GM18870 (cell line): Measurements from ENCODE around the gene DNAI1.
"Not testable (repeated sequence)": the region's sequence is repeated elsewhere in the genome, so short reads cannot be mapped to it uniquely, and the experiment has no call there.

Experiments
- ATAC-seq: cut with Tn5 transposase; IDR thresholded peaks from one replicate; pipeline ENCODE4 v1.9.1; 2021; ENCODE audit warnings: moderate library complexity; ENCODE audit not compliant: unreplicated experiment

Gene DNAI1

DNA sequence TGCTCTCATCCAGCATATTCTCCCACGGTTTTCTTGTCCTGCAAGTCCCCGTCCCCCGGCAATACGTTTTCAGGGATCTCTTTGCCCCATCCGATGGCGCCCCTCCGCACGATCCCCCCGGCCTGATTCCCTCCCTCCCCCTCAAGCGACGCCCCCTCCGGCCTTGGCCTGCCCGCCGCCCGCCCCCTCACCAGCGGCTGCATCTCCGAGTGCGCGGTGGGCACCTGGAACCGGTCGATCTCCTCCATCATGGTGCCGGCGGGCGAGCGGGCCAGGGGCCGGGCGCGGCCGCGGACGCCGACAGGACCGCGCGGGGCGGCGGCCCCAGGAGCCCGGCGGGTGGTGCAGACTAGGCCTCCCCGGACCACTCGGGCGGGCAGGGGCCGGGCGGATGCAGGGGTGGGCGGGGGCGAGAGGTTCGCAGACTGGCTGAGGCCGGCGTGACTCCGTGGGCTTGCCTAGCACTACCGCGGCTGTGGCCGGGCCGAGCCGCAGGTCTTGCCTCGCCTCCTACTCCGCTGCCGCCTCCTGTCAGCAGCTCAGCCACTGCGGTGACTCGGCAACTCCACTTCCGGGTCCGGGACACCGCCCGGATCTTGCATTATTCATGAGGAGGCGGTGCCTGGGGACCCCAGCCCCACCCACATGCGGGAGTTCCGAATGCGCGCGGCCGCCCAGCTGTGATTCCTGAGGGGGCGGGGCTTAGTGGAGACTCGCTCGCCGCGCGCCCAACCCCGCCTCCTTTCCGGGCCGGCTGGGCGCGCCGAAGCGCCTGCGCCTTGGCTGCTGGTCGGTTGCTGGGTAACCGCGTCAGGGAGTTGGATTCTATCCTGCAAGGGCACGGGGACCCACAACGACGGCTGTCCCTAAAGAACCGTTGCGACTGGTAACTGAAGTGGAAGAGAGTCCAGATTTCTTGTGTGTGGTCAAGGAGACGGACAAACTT lies at the start of gene DNAI1, which contains the start of gene FAM219A:
Gene DNAI1, plus strand, starts transcription at position 793 of the 946 bp plus-strand sequence. CDS start 201 bp downstream, outside the sequence.
Gene FAM219A, minus strand, starts transcription at position 558 of the 946 bp plus-strand sequence. Its CDS starts 307 bp downstream, at position 251.
- peak; percentile 95 for ATAC-seq

DNA sequence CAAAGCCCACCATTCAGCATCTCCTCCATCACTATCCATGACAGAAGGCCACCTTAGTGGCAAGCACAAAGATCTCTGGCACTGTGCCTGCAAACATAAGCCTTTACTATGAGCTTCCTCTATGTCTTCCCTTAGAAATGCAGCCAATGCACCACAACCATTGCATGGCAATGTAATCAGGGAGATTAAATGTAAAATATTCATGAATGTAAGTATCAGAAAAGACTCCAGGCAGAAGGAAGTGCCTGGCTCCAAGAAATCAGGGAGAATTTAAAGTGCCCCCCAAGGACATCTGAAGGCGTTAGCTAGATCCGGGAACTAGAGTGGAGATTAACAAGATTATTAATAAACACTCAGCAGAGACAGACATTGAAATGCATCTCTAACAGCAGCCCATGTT lies 49.5 kb upstream of the DNAI1 start:
- ATAC-seq = no peak

DNA sequence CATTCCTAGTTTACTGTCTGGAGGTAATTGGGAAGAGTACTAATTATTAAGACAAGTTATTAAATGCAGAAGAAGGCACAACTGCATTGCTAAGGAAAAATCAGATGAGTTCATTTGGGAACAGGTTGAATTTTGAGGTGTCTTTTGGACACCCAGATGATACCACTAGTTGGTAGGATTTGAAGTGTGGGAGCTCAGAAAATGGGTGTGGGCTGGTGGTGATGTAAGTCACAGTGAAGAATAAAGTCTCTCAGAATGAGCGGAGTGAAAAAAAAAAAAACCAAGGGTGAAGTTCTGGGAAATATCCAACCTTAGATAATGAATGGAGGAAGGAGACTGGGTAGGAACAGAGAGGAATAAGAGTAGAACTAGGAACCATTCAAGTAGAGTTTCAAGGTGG lies 46.3 kb upstream of the DNAI1 start:
- no peak for ATAC-seq

DNA sequence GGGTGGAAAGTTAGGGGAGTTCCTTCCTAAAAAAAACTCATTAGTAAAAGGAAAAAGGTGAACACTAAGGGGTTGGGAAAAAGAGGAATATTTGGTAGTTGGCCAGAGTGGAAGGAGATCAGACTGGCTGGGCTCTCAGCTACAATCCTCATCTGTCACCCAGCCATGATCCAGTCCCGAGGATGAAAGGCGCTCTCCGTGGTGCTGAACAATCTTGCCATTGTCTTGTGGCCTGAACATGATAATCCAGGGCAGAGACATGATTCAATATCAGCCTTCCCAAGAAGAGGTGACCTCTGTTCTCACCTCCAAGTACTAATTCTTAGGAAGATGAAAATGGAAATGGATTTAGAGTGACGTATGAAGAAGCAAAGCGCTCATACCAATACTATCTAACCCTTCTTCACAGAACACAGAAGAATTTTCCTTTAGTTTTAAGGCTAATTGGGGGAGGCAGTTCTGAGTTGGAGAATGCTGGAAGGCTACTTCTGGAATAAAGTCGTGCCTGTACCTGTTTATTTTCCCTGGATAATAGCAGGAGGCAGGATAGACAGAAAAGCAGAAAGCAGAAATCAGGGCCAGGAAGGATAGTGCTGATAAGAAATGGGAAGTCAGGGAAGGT lies 45.3 kb upstream of the DNAI1 start:
- ATAC-seq = no peak

DNA sequence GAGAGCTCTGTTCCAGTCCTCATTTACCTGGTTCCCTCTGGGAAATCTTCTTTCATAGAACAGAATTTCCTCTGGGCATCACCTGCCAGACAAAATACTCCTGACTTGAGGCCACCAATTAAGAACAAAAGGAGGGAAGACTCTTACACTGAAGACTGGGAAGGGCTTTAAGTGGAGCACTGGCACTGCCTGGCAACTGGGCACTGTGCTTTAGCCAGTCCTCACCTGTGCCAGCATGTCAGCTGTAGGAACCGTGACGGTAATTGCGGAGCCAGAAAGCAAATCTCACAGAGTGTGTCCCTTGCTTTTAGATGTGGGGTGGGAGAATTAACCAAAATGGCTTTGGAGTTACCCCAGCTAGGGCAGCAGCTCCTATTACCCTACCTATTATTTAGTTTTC lies 40.9 kb upstream of the DNAI1 start:
- no peak for ATAC-seq

DNA sequence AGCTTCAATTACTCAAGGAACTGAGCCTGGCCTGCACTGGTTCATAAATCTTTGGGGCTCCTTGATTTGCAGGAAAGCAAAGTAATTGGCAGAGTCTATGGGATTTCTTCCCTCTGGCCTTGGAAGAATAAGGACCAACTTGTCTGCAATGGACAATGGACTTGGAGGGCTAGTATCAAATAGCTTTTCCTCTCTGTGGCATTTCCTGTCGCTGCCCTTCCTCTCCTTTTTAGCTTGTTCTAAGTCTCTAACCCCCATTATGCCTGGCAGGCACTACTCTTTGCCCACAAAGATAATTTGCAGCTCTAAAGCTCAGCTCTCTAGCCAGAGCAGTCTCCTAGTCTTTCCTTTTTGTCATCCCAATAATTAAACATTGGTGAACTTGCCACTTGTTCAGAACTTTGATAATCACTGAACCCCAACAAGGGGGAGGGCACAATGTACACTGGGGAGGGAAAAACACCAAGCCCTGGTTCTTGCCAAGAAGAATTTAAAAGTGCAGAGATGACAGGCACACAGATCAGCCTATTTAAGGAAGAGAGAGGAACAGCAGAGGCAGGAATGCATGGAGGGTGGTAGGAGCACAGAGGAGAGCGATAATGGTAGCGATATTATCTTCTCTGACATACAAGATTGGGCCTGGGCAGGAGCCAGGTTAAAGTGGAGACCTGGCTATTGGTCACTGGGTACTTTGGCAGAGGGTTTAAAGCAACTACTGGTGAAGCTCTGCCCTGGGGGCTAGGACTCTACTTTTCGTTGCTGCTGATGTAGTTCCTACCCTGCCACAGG lies 38.7 kb upstream of the DNAI1 start:
- no peak for ATAC-seq

DNA sequence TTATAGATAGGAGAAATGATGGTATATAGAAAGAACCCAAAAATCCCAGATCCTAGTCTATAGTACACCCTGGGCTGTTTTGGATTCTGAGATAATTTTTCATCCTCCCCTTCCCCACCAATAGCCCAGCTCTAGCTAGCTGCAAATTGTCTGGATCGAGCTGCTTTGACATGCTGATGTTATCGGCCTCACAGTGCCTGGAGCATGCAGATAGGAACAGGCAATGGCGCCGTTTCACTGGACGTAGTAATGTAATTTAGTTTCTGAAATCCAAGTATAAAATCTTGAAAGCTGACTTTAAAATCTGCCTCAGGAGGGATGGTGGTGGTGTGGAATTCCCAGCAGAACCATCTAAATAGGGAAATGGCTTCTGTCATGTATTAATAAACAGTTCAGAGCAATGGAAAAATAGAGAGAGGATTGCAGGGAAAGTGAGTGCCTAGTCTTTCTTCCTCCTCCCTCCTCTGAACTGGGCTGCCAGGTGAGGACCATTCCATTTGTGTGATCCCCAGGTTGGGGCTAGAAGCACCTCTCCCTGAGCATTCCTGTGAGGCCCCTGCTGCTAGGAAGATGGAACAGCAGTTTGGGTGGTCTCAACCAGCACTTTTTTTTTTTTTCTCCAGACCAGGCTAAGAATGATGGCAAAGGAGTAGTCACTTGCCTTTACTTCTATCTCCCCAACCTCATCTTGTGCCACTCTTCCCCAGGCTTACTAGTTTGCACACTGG lies 32.1 kb upstream of the DNAI1 start:
- no peak for ATAC-seq

DNA sequence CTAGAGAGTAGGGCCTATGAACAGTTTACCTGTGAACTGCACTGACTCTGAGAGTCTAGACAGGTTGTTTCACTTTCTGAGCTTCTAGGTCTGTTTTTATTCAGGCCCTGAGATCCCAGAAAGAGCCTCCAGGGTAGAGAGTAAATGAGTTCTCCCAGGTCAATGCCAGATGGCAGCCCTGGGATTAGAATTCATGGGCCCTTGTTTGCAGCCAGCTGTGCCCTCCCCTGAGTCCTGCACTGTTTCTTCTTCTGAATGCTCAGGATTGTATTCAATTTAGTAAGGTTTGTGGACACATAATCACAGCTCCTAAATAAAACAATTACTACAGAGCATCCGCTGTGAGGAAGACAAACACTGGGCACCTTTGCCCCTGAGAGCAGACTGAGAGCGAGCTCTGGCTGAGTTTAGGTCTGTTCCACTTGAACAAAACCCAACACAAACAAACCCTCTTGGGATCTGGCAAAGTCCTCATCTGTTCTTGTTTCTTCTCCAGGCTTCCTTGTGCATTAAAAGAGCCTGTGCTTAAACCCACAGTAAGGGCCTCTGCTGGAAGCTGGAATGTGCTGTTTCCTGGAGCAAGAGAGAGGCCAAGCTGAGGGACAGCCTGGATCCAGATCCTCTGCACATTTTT lies 30.2 kb upstream of the DNAI1 start:
- ATAC-seq = no peak

DNA sequence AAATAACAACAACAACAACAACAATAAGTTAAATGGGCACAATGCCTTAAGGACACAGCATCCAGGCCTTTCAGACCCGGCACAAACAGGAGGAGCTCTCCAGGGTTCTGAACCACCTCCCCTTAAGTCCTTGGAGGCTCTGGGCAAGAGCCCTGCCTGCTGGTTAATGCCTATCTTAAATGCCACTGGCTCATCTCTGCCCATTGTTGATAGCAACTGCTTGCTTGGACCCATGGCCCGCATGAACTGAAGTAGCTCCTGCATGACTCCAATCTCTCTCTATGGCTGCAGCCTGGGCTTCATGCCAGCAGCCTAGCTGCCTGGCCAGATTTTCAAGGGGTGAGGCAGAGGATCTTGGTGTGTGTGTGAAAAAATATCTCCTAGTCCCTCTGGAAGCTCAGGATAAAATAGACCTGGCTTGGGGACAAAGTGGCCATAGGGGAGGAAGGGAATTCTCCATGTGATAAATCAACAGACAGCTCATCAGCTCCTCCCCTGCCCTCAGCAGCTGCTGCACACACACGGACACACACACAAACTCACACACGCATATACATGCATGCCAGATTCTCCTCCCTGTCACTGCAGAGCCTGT lies 27.7 kb upstream of the DNAI1 start:
- no peak for ATAC-seq

DNA sequence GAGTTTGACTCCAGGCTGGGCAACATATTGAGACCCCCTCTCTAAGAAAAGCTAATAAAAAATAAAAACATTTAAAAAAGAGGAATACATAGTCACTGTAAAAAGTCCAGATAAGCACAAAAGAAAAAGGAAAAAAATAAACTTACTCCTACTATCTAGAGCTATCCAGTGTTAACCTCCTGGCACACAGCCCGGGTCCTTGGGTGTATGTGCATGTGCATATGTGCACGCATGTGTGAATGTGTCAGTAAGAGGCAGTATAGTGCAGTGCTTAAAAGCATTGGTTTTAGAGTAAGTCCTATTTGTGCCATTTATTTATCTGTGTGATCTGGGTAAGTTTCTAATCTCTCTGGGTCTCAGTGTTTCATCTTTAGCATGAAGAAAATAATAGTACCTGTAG lies 26.9 kb upstream of the DNAI1 start:
- ATAC-seq = no peak

DNA sequence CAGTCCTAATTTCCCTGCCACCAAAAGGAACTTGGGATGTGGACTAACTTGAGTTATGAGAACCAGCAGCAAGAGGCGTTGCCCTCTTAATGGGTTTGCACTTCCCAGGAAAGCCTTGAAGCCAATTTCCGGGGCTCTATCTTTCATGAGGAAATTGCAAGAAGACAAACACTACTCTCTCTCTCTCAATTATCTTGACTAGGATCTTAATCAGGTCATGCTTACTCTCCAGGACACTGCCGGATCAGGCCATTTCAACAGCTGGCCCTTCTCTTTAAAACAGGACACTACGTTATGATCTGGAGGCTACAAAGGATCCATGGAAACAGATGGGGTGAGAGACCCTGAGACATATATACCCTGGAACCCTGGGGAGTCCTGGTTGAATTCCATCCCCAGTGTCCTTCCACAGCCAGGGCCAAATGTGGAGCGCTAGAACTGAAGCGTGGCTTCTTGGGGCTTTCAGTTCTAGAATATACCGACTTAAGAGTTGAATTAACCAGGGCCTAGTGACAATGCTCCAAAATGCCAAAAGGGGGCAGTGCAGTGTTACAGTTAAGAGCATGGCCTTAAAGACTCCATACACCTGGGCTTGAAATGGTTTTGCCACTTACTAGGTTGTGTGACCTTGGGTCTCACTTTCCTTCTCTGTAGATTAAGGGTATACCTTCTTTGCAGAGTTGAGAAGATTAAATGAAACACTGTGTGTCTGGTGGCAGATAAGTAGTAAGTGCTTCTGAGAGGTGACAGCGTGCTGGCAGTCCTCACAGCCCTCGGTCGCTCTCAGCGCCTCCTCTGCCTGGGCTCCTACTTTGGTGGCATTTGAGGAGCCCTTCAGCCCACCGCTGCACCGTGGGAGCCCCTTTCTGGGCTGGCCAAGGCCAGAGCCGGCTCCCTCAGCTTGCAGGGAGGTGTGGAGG lies 21.3 kb upstream of the DNAI1 start:
- no peak for ATAC-seq

DNA sequence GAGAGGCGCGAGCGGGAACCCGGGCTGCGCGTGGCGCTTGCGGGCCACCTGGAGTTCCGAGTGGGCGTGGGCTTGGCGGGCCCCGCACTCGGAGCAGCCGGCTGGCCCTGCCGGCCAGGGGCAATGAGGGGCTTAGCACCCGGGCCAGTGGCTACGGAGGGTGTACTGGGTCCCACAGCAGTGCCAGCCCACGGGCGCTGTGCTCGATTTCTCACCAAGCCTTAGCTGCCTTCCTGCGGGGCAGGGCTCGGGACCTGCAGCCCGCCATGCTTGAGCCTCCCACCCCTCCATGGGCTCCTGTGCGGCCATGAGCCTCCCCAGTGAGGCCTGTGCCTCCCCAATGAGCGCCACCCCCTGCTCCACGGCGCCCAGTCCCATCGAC lies 20.7 kb upstream of the DNAI1 start:
- not testable (repeated sequence) for ATAC-seq

DNA sequence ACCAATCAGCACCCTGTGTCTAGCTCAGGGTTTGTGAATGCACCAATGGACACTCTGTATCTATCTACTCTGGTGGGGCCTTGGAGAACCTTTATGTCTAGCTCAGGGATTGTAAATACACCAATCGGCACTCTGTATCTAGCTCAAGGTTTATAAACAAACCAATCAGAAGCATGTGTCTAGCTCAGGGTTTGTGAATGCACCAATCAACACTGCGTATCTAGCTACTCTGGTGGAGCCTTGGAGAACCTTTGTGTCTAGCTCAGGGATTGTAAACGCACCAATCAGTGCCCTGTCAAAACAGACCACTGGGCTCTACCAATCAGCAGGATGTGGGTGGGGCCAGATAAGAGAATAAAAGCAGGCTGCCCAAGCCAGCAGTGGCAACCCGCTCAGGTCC lies 20.1 kb upstream of the DNAI1 start:
- ATAC-seq = not testable (repeated sequence)

DNA sequence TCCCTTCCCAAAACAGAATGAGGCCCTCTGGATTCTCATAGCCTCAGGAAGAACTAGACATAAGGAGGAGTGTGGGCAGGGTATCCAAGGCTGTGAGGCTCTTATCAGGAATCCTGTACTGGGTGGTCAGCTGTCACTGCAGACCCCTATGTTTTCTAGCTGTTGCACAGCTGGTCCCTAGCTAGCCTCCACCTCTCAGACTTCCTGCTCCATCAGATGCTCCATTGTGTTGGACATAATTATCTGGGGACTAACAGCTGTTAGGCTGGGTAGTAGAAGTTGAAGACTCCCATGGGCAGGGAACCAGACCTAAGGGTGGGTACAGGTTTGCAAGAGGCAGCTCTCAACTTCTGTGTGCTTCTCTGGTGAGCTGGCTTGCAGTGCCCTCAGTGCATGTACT lies 18.6 kb upstream of the DNAI1 start:
- ATAC-seq = no peak

DNA sequence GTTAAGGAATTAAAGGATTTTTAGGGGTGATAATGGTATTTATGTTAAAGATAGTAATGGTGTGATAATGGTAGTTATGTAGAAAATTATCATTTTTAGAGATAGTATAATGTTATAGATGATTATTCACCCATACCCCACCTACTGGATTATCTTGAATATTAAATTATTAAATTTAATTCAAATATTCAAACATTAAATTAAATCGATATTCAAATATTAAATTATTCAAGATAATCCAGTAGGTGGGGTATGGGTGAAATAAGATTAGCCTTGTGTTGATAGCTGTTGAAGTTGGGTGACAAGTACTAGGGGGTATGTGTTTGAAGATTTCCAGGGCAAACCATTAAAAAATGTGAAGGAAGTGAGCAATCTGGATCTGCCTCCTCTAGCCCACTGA lies 15.8 kb upstream of the DNAI1 start:
- no peak for ATAC-seq

DNA sequence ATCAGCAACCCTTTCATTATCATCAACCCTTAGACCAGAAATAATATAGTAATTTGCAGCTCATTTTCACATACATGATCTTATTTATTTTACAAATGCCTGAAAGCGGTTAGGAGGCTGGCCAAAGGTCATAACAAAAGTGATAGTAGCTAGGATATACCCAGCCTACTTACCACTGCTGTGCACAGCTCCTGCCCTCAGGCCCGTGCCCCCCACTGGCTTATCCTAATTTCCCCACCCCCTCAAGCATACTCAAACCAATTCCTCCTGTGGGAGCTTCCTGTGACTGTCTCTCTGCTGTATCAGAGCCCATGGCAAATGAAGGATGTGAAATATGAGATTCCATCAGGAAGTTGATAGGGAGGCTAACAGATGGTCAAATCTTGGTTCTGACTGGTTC lies 15.1 kb upstream of the DNAI1 start:
- no peak for ATAC-seq

DNA sequence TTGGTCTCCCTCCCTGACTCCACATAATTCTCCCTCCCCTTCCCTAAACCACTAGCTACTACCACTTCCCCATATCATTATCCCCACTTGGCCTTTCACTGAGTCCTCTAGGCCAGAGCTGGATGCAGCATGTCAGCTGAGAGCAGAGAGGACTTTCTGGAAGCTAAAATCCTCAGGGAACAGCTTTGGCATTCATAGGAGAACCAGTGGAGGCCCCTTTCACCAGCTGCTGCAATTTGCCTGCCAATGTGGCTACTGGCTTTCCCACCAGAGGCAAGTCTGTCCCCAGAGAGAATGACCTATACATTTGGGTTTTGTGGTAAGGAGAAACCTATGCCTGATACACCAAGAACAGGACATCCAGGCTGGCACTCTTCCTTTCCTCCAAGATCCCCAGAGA lies 14.6 kb upstream of the DNAI1 start:
- no peak for ATAC-seq

DNA sequence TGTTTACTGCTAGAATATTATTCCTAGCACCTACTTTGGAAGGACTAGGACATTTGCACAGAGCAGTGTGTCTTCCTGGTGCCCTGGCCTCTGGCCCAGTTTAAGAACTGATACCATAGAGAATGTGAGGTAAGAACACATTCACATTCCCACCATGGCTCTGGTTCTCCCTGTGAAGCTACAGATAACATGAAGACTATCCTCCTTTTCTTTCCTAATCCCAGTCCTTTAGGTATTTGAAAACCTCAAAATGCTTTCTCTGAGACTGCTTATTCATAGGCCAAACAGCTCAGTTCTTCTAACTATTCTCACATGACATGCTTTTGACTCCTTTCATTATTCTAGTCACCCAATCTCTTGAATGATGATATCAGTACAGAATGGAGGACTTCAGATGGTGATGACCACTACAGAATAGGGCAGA lies 12.1 kb upstream of the DNAI1 start:
- no peak for ATAC-seq

DNA sequence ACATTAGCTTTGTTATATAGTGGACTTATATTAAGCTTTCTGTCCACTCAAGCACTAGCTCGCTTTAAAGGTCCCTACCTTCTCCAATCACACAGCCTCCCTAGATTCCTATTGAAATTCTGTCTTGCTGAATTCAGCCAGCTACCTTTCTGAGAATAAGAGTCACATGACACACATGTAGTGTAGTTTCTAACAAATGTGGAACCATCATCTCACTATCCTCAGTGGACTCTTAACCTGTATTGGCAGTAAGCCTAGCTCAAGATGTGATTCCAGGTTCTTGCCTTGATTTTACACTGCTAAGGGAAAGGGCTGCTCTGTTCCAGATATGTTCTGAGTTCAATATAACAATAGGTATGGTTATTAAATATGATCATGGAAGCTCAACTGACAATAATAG lies 11.7 kb upstream of the DNAI1 start:
- ATAC-seq = no peak
